SK-N-SH (cell line): ENCODE measurements around the gene HTT. TPM values are rescaled to one million over a fixed set of nuclear protein-coding genes. Genes with fewer than 3 reads are reported as not detected.

Experiments used
- CTCF ChIA-PET: fragments of 300-600, 350-600 bp; formaldehyde crosslinking; extraction: SDS; loops from one replicate; lab custom pipeline; 2021; lab: Yijun Ruan, JAX
- POLR2A ChIA-PET: fragments of 350-600 bp; sonication (Branson Sonifier 250); formaldehyde crosslinking; extraction: SDS; loops from one replicate; lab custom pipeline; 2020; ENCODE audit warnings: antibody characterized with exemption, inconsistent platforms; lab: Yijun Ruan, JAX
- DNase-seq: peaks from one replicate; pipeline ENCODE4 v3.0.0; 2012
- H2AFZ ChIP-seq: fragments of 200-600 bp; sonication (generic); 2 replicates; pipeline ENCODE4 v1.8.1; 2016; ENCODE audit warnings: antibody characterized with exemption, mild to moderate bottlenecking, low read depth
- H3F3A ChIP-seq: fragments of 200-600 bp; sonication (generic); replicated peaks from 2 replicates; pipeline ENCODE3; 2016; ENCODE audit warnings: antibody characterized with exemption, mild to moderate bottlenecking; ENCODE audit not compliant: insufficient read depth
- H3K27ac ChIP-seq, 2 experiments: fragments of 200-500 bp in 1 of 2; fragments of 200-600 bp in 1 of 2; sonication (Bioruptor generic) in 1 of 2; sonication (generic), shearing (Covaris generic) in 1 of 2; 2 replicates each; pipeline versions ENCODE4 v1.5.1 to v1.6.1; 2014 to 2016; ENCODE audit warnings: low read depth in 2 of 2, inconsistent platforms in 1 of 2, low read length in 1 of 2, mild to moderate bottlenecking in 1 of 2, mixed read lengths in 1 of 2
- H3K27me3 ChIP-seq: fragments of 200-600 bp; sonication (generic), shearing (Covaris generic); 2 replicates; pipeline ENCODE4 v1.6.1; 2016; ENCODE audit warnings: mixed run types; ENCODE audit not compliant: insufficient read depth
- H3K36me3 ChIP-seq, 2 experiments: fragments of 200-500 bp in 1 of 2; fragments of 200-600 bp in 1 of 2; sonication (Bioruptor generic) in 1 of 2; sonication (generic) in 1 of 2; replicated peaks in 1 of 2; 2 replicates each; pipeline versions ENCODE3 to v1.5.1; 2014 to 2016; ENCODE audit warnings: low read length in 1 of 2, mild to moderate bottlenecking in 1 of 2; ENCODE audit not compliant: insufficient read depth in 2 of 2, control insufficient read depth in 1 of 2
- H3K4me1 ChIP-seq, 2 experiments: fragments of 200-500 bp in 1 of 2; fragments of 200-600 bp in 1 of 2; sonication (Bioruptor generic) in 1 of 2; sonication (generic), shearing (Covaris generic) in 1 of 2; 2 replicates each; pipeline versions ENCODE4 v1.5.1 to v1.6.1; 2014 to 2016; ENCODE audit warnings: low read depth in 1 of 2, low read length in 1 of 2, mixed run types in 1 of 2; ENCODE audit not compliant: insufficient read depth in 2 of 2, control insufficient read depth in 1 of 2
- H3K4me2 ChIP-seq: fragments of 200-600 bp; sonication (generic), shearing (Covaris generic); 2 replicates; pipeline ENCODE4 v1.6.1; 2017; ENCODE audit warnings: mixed run types
- H3K4me3 ChIP-seq, 2 experiments: fragments of 200-500 bp in 1 of 2; fragments of 200-600 bp in 1 of 2; sonication (Bioruptor generic) in 1 of 2; sonication (generic), shearing (Covaris generic) in 1 of 2; 2 replicates each; pipeline versions ENCODE4 v1.5.1 to v1.8.1; 2014 to 2016; ENCODE audit warnings: low read depth in 2 of 2, inconsistent platforms in 1 of 2, low read length in 1 of 2, mild to moderate bottlenecking in 1 of 2, mixed read lengths in 1 of 2, moderate library complexity in 1 of 2
- H3K79me2 ChIP-seq: fragments of 200-600 bp; sonication (generic); 2 replicates; pipeline ENCODE4 v1.8.1; 2017; ENCODE audit warnings: mild to moderate bottlenecking; ENCODE audit not compliant: insufficient read depth
- H3K9ac ChIP-seq: fragments of 200-600 bp; sonication (generic); 2 replicates; pipeline ENCODE4 v1.6.1; 2017; ENCODE audit warnings: mixed run types
- H3K9me2 ChIP-seq: fragments of 200-600 bp; sonication (generic); 2 replicates; pipeline ENCODE4 v1.6.1; 2017; ENCODE audit warnings: mixed run types
- H3K9me3 ChIP-seq: fragments of 200-600 bp; sonication (generic); 2 replicates; pipeline ENCODE4 v1.6.1; 2017; ENCODE audit warnings: mixed run types, mild to moderate bottlenecking, moderate library complexity
- H4K20me1 ChIP-seq: fragments of 200-600 bp; sonication (generic); 2 replicates; pipeline ENCODE4 v1.6.1; 2017; ENCODE audit warnings: mild to moderate bottlenecking, mixed run types; ENCODE audit not compliant: insufficient read depth
- CTCF ChIP-seq: fragments of 200-600 bp; sonication (generic); IDR thresholded peaks from 2 replicates; pipeline ENCODE4 v1.6.1; 2017; ENCODE audit warnings: antibody characterized with exemption, mild to moderate bottlenecking, moderate library complexity
- ELF1 ChIP-seq: IDR thresholded peaks from 2 replicates; pipeline ENCODE4 v1.4.0; 2012
- EZH2phosphoT487 ChIP-seq: fragments of 200-600 bp; sonication (generic); IDR thresholded peaks from 2 replicates; pipeline ENCODE4 v1.6.1; 2017; ENCODE audit warnings: low read depth, mixed run types, mild to moderate bottlenecking, antibody characterized with exemption, moderate library complexity, borderline replicate concordance
- GABPA ChIP-seq: IDR thresholded peaks from 2 replicates; pipeline ENCODE4 v1.4.0; 2012; ENCODE audit warnings: low read depth, mild to moderate bottlenecking
- GATA2 ChIP-seq: sonication (generic); formaldehyde crosslinking; IDR thresholded peaks from 2 replicates; pipeline ENCODE4 v1.5.0; 2020; ENCODE audit warnings: mild to moderate bottlenecking, missing genetic modification reagents
- MAX ChIP-seq: IDR thresholded peaks from 2 replicates; pipeline ENCODE4 v1.4.0; 2012; ENCODE audit warnings: low read depth
- MEF2A ChIP-seq: IDR thresholded peaks from 2 replicates; pipeline ENCODE4 v1.4.0; 2012; ENCODE audit warnings: low read depth, borderline replicate concordance
- MXI1 ChIP-seq: IDR thresholded peaks from 2 replicates; pipeline ENCODE4 v1.6.1; 2012; ENCODE audit warnings: mild to moderate bottlenecking, low read depth, low read length, improper control_type of control experiment
- RCOR1 ChIP-seq: fragments of 150-350 bp; IDR thresholded peaks from 2 replicates; pipeline ENCODE4 v1.6.1; 2017; ENCODE audit warnings: antibody characterized with exemption, low read length
- REST ChIP-seq: IDR thresholded peaks from 2 replicates; pipeline ENCODE4 v1.6.1; 2012; ENCODE audit warnings: mild to moderate bottlenecking, low read depth, low read length, moderate library complexity
- SIN3A ChIP-seq: IDR thresholded peaks from 2 replicates; pipeline ENCODE4 v1.6.1; 2012; ENCODE audit warnings: low read depth, mild to moderate bottlenecking, low read length, moderate library complexity, borderline replicate concordance
- SMC3 ChIP-seq: IDR thresholded peaks from 2 replicates; pipeline ENCODE4 v1.6.1; 2012; ENCODE audit warnings: low read depth, low read length, improper control_type of control experiment
- TAF1 ChIP-seq: IDR thresholded peaks from 2 replicates; pipeline ENCODE4 v1.6.1; 2012; ENCODE audit warnings: low read depth, mild to moderate bottlenecking, low read length, moderate library complexity, borderline replicate concordance
- TCF12 ChIP-seq: IDR thresholded peaks from 2 replicates; pipeline ENCODE4 v1.4.0; 2012
- USF1 ChIP-seq: IDR thresholded peaks from 2 replicates; pipeline ENCODE4 v1.4.0; 2012; ENCODE audit warnings: low read depth, borderline replicate concordance
- WGBS: methylation state at CpG from one replicate; pipeline ENCODE4 v1.1.6; 2017; ENCODE audit warnings: low lambda C conversion rate; 5-methylcytosine and 5-hydroxymethylcytosine counted together
- polyA plus RNA-seq, 3 experiments: library from polyadenylated mRNA; depleted of rRNA; stranded (reverse); fragments of >200 nt; gene quantifications; 2 replicates each; pipeline ENCODE4 v1.2.3, GENCODE V29; 2012

Gene HTT
- polyA plus RNA-seq, 1 of the 3 experiments (the other 2 are of a cell fraction): 11.3 TPM

- no peak for TF ChIP-seq MXI1
- TF ChIP-seq GATA2 (CRISPR knock-in tag): no peak
- no peak for TF ChIP-seq TAF1
- no peak for TF ChIP-seq GABPA
- no peak for TF ChIP-seq SMC3
- TF ChIP-seq CTCF: no peak
These were observed 153.6 kb downstream of the HTT start (continued) for GRCh38 chr4:3227878-3228675.

GRCh38 chr4:3228881-3229280, 154.4 kb downstream of the HTT start:
- Histone ChIP-seq H3K36me3 (peaks cover 21 to 62% of the 10 kb centered on the region in 2 experiments), H3K4me2 (no peak overlapping the region), H3K9me2 (no peaks in the 10 kb centered on the region), H2AFZ (no peak overlapping the region), H3K4me1 (peaks cover 0 to 11% of the 10 kb centered on the region in 2 experiments; a peak in 2 of 4 replicates), H3K9ac (no peak overlapping the region), H3F3A (no peaks in the 10 kb centered on the region), H3K27me3 (no peaks in the 10 kb centered on the region), H3K4me3 (no peak overlapping the region), H3K79me2 (no peaks in the 10 kb centered on the region), H3K9me3 (no peaks in the 10 kb centered on the region), H4K20me1 (no peaks in the 10 kb centered on the region), H3K27ac (no peak overlapping the region)
- DNase-seq: no peak
- TF ChIP-seq MXI1 (no peak), ELF1 (no peak), GATA2 (CRISPR knock-in tag) (no peak), SIN3A (no peak), USF1 (no peak), MAX (no peak), REST (no peak), GABPA (no peak), RCOR1 (no peak), TCF12 (no peak), EZH2phosphoT487 (no peak), MEF2A (no peak), SMC3 (no peak)
- WGBS: 93% methylated on average over 13 of the region's 13 CpGs
- ChIA-PET POLR2A (no interaction called here), CTCF (no interaction called here)
